Ectodermal cell (in vitro differentiated cells): ENCODE data around the gene TRMU.
A peak's percentile ranks its signal among the peaks of the same experiment; 100 is the strongest.

ENCODE experiments used
- H3K27ac ChIP-seq: 2 replicates; pipeline ENCODE4 v1.7.0; 2013; ENCODE audit warnings: mild to moderate bottlenecking, low read depth, low read length; ENCODE audit not compliant: insufficient read depth, poor library complexity, severe bottlenecking
- H3K27me3 ChIP-seq: 2 replicates; pipeline ENCODE4 v1.7.0; 2013; ENCODE audit warnings: mild to moderate bottlenecking, low read length; ENCODE audit not compliant: insufficient read depth, control insufficient read depth, poor library complexity, severe bottlenecking
- H3K36me3 ChIP-seq: one replicate; pipeline ENCODE4 v1.7.0; 2013; ENCODE audit warnings: low read length; ENCODE audit not compliant: control insufficient read depth, insufficient read depth
- H3K4me1 ChIP-seq: one replicate; pipeline ENCODE4 v1.7.0; 2013; ENCODE audit warnings: low read length; ENCODE audit not compliant: control insufficient read depth, insufficient read depth
- H3K4me3 ChIP-seq: 2 replicates; pipeline ENCODE4 v1.7.0; 2013; ENCODE audit warnings: low read depth, low read length, control low read depth; ENCODE audit not compliant: insufficient read depth
- H3K9me3 ChIP-seq: 2 replicates; pipeline ENCODE4 v1.7.0; 2013; ENCODE audit warnings: mild to moderate bottlenecking, low read length, moderate library complexity; ENCODE audit not compliant: control insufficient read depth
- WGBS, 2 experiments: methylation state at CpG; one replicate each; pipeline ENCODE4 v1.1.7; 2013; ENCODE audit warnings: missing lambda C conversion rate in 2 of 2; 5-methylcytosine and 5-hydroxymethylcytosine counted together

TRMU gene

GRCh38 chr22:46377525-46378425 is 42.3 kb downstream of the TRMU start:
- 15 to 17% methylated on average over 27 of the region's 27 CpGs for WGBS, 2 experiments
- Histone ChIP-seq H3K27ac (peak overlapping the region; percentile 95), H3K4me3 (no peak overlapping the region)

GRCh38 chr22:46378426-46379065 is 43.0 kb downstream of the TRMU start:
- H3K4me3 ChIP-seq: no peak overlapping the region
- H3K27ac ChIP-seq: peak overlapping the region; percentile 95
- H3K36me3 ChIP-seq: peaks cover 22% of the 10 kb centered on the region

More at GRCh38 chr22:46377525-46378425, 42.3 kb downstream of the TRMU start:
- Histone ChIP-seq H3K4me1 (peaks cover 36% of the 10 kb centered on the region), H3K36me3 (peaks cover 19% of the 10 kb centered on the region), H3K27me3 (no peaks in the 10 kb centered on the region), H3K9me3 (no peaks in the 10 kb centered on the region)

GRCh38 chr22:46379066-46379930 is 43.8 kb downstream of the TRMU start:
- H3K36me3 ChIP-seq: peaks cover 22% of the 10 kb centered on the region
- peaks cover 36% of the 10 kb centered on the region for H3K4me1 ChIP-seq
- H3K4me3 ChIP-seq: no peak overlapping the region
- no peaks in the 10 kb centered on the region for H3K27me3 ChIP-seq
- no peaks in the 10 kb centered on the region for H3K9me3 ChIP-seq
- WGBS, 2 experiments: 84 to 88% methylated on average over 29 of the region's 29 CpGs
- no peak overlapping the region for H3K27ac ChIP-seq

More at GRCh38 chr22:46378426-46379065, 43.0 kb downstream of the TRMU start:
- H3K4me1 ChIP-seq: peaks cover 36% of the 10 kb centered on the region
- H3K27me3 ChIP-seq: no peaks in the 10 kb centered on the region
- H3K9me3 ChIP-seq: no peaks in the 10 kb centered on the region
- 50 to 51% methylated on average over 22 of the region's 22 CpGs for WGBS, 2 experiments

GRCh38 chr22:46380069-46380468 is 44.6 kb downstream of the TRMU start:
- 92 to 94% methylated on average over 19 of the region's 19 CpGs for WGBS, 2 experiments
- H3K27ac ChIP-seq: no peak overlapping the region
- no peaks in the 10 kb centered on the region for H3K9me3 ChIP-seq

DNA sequence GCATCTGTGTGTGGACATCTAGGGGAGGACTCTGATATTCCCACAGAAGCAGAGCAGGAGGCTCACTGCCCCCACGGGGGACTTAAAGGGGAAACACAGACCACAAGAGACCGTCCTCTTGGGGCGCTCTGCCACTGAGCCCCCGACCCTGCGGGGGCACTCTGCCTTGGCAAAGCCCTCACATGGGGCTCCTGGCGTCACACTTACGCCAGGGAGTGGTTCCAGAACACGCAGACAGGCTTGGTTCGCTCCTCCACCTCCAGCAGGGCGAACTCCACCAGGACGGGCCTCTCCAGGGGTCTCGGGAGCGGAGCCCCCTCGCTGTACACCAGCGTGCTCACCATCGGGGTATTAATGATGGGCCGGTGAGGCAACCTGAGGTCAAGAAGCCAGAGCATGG is 45.1 kb downstream of the TRMU start:
- H3K27ac ChIP-seq: no peak overlapping the region
- no peaks in the 10 kb centered on the region for H3K9me3 ChIP-seq
- H3K36me3 ChIP-seq: peaks cover 17% of the 10 kb centered on the region
- H3K27me3 ChIP-seq: no peaks in the 10 kb centered on the region
- peaks cover 36% of the 10 kb centered on the region for H3K4me1 ChIP-seq
- WGBS, 2 experiments: 96 to 97% methylated on average over 17 of the region's 17 CpGs
- no peak overlapping the region for H3K4me3 ChIP-seq

More at GRCh38 chr22:46380069-46380468, 44.6 kb downstream of the TRMU start:
- H3K4me3 ChIP-seq: no peak overlapping the region
- H3K27me3 ChIP-seq: no peaks in the 10 kb centered on the region
- H3K4me1 ChIP-seq: peaks cover 36% of the 10 kb centered on the region
- H3K36me3 ChIP-seq: peaks cover 19% of the 10 kb centered on the region

- no peak overlapping the region for H3K4me3 ChIP-seq
- H3K27me3 ChIP-seq: no peaks in the 10 kb centered on the region
- peaks cover 12% of the 10 kb centered on the region for H3K36me3 ChIP-seq
- 69 to 71% methylated on average over 5 of the region's 5 CpGs for WGBS, 2 experiments
- H3K9me3 ChIP-seq: no peaks in the 10 kb centered on the region
- no peak overlapping the region for H3K27ac ChIP-seq
- H3K4me1 ChIP-seq: peaks cover 36% of the 10 kb centered on the region
Measured at GRCh38 chr22:46381142-46381541, 45.6 kb downstream of the TRMU start.

DNA sequence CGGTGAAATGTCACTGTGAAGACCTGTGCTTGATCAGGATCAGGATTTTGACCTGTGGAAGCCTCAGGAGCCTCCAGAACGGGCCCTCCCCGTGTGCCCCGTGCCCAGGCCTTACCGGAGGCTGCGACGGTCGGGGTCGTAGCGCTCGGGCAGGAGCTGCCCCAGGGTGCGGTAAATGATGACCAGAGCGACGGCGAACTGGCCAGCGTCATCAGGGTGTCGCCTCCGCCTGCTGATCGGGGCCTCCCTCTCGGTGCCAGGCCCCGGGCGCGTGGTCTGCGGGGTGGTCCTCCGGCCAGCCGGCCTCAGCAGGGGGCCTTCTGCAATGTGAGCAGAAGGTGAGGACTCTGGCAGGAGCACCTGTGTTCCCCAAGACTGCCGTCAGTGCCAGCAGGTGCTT is 46.2 kb downstream of the TRMU start:
- H3K9me3 ChIP-seq: no peaks in the 10 kb centered on the region
- peaks cover 36% of the 10 kb centered on the region for H3K4me1 ChIP-seq
- H3K27me3 ChIP-seq: no peaks in the 10 kb centered on the region
- no peak overlapping the region for H3K27ac ChIP-seq
- H3K4me3 ChIP-seq: no peak overlapping the region
- 95 to 96% methylated on average over 27 of the region's 27 CpGs for WGBS, 2 experiments
- peaks cover 6% of the 10 kb centered on the region for H3K36me3 ChIP-seq

- Histone ChIP-seq H3K27ac (no peak overlapping the region), H3K9me3 (no peaks in the 10 kb centered on the region), H3K4me3 (no peak overlapping the region), H3K36me3 (peaks cover 4% of the 10 kb centered on the region), H3K4me1 (peaks cover 28% of the 10 kb centered on the region), H3K27me3 (no peaks in the 10 kb centered on the region)
- 88 to 90% methylated on average over 15 of the region's 15 CpGs for WGBS, 2 experiments
Measured at GRCh38 chr22:46382524-46382923, 47.0 kb downstream of the TRMU start.

DNA sequence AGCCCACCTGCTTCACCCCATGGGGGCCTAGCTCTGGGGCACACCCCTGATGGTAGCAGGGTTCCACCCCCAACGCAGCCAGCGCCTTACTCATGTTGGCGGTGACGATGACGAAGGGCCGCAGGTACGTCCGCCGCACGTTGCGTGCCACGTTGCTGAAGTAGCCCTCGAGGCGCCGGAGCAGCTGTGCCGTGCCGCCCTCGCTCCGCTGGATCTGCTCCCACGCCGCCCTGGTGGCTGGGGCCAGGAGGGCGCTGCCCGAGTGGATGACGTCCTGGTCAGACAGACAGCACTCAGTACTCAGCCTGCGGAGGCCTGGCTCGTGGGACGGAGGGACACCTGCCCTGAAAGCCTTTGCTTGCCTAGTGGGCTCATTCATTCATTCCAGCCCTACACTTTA is 50.8 kb downstream of the TRMU start:
- Histone ChIP-seq H3K27me3 (no peaks in the 10 kb centered on the region), H3K4me3 (no peak overlapping the region), H3K36me3 (peaks cover 4% of the 10 kb centered on the region), H3K9me3 (no peaks in the 10 kb centered on the region), H3K27ac (no peak overlapping the region), H3K4me1 (no peaks in the 10 kb centered on the region)
- WGBS, 2 experiments: 95 to 97% methylated on average over 27 of the region's 27 CpGs
